Loucy (cell line): Measurements from ENCODE around the gene BPIFB2.

ENCODE experiments used
- CTCF ChIP-seq: fragments of 200-600 bp; sonication (generic); conservative IDR thresholded peaks from 2 replicates; pipeline ENCODE4 v1.5.1; 2014; ENCODE audit warnings: mild to moderate bottlenecking, antibody characterized with exemption, low read length
- EZH2phosphoT487 ChIP-seq: fragments of 200-600 bp; IDR thresholded peaks from 2 replicates; pipeline ENCODE4 v1.6.1; 2018; ENCODE audit warnings: antibody characterized with exemption, mild to moderate bottlenecking, moderate library complexity, borderline replicate concordance

- no peak for TF ChIP-seq CTCF
- TF ChIP-seq EZH2phosphoT487: no peak
Measured at GRCh38 chr20:32993496-32994050, 13.9 kb upstream of the BPIFB2 start.
